Sigmoid colon (tissue), 4 donors: ENCODE measurements around the gene XPR1.

Source experiments
- EP300 ChIP-seq, 4 donors: sonication (generic); formaldehyde crosslinking; IDR thresholded peaks; one replicate each; pipeline ENCODE4 v1.6.1; 2017; ENCODE audit warnings: antibody characterized with exemption in 4 of 4
- TF ChIP-seq, protein P1 (sequence below), 4 experiments: fragments of 450-650 bp in 3 of 4; fragments of 200-600 bp in 1 of 4; IDR thresholded peaks; one replicate each; pipeline ENCODE4 v1.5.1; 2016 to 2019; ENCODE audit warnings: antibody characterized with exemption in 4 of 4, mild to moderate bottlenecking in 3 of 4, moderate library complexity in 2 of 4

DNA sequence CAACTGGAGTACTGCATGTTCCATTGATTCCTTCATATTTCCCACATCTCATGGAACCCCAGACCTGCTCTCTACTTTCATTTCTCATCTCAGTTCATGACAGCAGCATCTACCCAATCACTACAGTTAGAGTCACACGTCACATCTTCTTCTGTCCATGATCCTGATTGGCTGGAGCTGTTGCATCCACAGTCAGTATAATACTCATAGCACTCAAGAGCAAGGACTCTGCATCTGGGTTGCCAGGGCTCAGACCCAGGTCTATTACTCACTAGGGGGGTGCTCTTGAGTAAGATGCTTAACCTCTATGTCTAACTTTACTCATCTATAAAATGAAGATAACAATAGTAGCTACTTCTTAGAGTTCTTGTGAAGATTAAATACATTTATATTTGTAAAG is 4.4 kb upstream of the XPR1 start:
- TF ChIP-seq, protein P1, sequence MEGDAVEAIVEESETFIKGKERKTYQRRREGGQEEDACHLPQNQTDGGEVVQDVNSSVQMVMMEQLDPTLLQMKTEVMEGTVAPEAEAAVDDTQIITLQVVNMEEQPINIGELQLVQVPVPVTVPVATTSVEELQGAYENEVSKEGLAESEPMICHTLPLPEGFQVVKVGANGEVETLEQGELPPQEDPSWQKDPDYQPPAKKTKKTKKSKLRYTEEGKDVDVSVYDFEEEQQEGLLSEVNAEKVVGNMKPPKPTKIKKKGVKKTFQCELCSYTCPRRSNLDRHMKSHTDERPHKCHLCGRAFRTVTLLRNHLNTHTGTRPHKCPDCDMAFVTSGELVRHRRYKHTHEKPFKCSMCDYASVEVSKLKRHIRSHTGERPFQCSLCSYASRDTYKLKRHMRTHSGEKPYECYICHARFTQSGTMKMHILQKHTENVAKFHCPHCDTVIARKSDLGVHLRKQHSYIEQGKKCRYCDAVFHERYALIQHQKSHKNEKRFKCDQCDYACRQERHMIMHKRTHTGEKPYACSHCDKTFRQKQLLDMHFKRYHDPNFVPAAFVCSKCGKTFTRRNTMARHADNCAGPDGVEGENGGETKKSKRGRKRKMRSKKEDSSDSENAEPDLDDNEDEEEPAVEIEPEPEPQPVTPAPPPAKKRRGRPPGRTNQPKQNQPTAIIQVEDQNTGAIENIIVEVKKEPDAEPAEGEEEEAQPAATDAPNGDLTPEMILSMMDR (IDR thresholded peaks at IDR 0.05): no peak
- no peak for TF ChIP-seq EP300 (IDR thresholded peaks at IDR 0.05)
